Sciatic nerve (tissue), 2 donors: ENCODE results near the gene MAP4. TPM values are rescaled to one million over a fixed set of nuclear protein-coding genes. Genes with fewer than 3 reads are reported as not detected.
"Not testable (repeated sequence)": the region's sequence is repeated elsewhere in the genome, so short reads cannot be mapped to it uniquely, and the experiment has no call there.

Source experiments
- ATAC-seq: fragments of 200-7000 bp; cut with Tn5 transposase; one replicate; pipeline ENCODE4 v1.9.1; 2020; ENCODE audit warnings: mild to moderate bottlenecking, moderate library complexity
- DNase-seq: peaks from one replicate; pipeline ENCODE4 v3.0.0-alpha.2; 2020; ENCODE audit warnings: low spot score
- intact Hi-C: fragments of 100-400 bp; cut with DNase I; formaldehyde crosslinking; loops from one replicate; pipeline ENCODE4 v1.14.2; 2022
- total RNA-seq: library from RNA; stranded (reverse); fragmentation: NEBNext Ultra II Directional; extraction: Animal tissue kit (Norgen Biotek cat#: 25700); gene quantifications from one replicate; pipeline ENCODE4 v1.2.1, GENCODE V29; 2021
- donor health status: DM: no; HTN: no; CAD: no.
- donor health status: DM: no; HTN: no; CAD: no.

Gene MAP4
- total RNA-seq, 1 donor from 2014 or later = 442 TPM

DNA sequence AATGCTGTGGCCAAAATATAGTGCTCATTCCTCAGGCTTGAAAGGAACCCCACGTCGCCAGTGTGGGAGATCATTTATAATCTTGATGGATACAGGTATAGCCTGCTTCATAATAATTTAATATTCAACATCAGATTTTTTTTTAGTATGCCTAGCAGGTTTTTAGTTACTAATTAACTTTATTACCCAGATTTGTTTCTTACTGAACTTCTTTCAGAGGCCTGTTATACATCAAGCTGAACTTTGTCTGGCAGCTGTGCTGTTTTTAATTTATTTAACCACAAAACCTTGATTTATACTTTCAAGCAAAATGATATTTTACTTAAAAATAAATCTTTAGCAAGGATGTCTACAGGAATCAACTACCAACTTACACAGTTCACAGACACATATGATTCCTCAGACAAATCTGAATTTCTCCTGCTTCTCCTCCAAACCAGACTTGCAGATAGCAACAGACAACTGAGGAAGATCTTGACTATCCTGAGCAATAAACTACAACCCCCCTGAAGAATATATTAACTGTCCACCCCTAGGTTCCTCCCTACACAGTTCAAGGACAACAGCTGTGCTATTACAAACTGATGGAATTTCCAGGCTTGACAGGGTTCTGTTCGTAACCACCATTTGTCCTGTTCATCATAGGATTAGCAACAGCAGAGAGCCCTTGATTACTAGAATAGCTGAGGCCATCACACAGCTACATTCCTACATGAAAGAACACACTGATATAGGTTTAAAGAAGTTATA is 610 bp downstream of the MAP4 start:
- intact Hi-C loops = no loop called here
- no peak for DNase-seq
- no peak for ATAC-seq

DNA sequence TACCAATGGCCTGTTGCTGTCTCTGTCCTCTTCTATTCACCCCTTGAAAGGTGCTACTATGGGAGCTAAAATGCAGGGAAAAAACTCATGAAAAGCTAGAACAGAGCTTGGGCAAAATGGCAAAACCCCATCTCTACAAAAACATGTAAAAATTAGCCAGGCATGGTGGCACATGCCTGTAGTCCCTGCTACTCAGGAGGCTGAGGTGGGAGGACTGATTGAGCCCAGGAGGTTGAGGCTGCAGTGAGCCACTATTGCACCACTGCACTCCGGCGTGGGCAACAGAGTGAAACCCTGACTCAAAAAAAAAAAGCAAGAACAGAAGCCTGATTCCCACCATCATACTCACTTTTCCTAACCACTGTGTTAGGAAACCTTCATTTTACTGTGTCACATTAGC is 1.9 kb downstream of the MAP4 start:
- DNase-seq = no peak
- no peak for ATAC-seq
- intact Hi-C loops = no loop called here

DNA sequence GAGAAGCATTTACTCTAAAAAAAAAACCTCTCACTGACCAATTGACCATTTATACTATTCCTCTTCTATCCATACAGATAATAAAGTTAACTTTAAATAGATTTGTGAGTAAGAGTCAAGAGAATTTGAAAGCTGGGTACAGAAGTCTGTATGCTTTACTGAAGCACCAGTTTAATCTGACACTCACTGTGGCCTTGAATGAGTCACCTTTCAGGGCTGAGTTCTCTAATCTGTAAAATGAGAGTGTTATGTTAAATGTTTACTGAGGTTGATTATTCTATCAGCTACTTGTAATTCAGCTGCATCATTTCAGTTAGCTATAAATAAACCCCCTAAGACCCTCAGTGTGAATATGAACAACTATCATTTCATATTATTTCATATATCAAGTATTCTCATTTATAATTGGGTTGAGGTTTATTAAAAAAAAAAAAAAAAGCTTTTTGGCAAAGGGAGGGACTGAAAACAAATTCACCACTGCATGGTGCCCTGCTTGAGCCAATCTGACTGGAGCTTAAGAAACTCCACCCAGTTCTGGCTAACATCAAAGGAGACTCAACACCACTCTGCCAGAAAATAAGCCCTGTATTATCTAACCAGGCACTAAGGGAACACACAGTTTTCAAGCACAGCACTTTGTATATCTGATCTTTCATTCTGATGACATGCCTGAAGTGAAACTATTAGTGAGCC is 2.8 kb downstream of the MAP4 start:
- DNase-seq (no peak), ATAC-seq (peak; percentile 85)
- intact Hi-C loops = no loop called here

DNA sequence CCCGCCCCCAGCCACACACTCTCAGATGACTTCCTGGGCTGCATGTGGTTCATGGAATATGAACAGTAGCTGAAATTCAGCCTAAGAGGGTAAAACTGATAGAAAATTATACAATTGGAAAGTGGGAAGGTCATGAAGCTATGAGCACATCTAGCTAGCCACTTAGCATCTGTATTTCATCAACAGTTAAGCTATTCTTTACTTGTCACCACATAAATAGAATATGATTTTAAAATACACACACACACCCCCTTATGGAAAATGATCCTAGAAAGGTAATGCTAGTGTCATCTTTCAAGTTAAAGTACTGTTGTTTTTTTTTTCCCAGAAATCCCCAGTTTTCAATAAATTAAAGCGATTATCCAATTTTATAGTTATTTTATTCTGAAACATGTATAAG is 3.6 kb downstream of the MAP4 start:
- no peak for DNase-seq
- no peak for ATAC-seq
- intact Hi-C loops = no loop called here

DNA sequence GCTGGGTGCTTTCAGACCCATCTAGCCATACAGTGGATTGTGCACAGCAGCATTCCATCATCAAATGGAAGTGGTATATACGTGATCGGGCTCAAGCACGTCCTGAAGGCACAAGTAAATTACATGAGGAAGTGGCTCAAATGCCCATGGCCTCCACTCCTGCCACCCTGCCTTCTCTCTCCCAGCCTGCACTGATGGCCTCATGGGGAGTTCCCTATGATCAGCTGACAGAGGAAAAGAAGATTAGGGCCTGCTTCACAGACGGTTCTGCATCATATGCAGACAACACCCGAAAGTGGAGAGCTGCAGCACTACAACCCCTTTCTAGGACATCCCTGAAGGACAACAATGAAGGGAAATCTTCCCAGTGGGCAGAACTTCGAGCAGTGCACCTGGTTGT is 8.2 kb downstream of the MAP4 start:
- DNase-seq, ATAC-seq, intact Hi-C loops: not testable (repeated sequence)

DNA sequence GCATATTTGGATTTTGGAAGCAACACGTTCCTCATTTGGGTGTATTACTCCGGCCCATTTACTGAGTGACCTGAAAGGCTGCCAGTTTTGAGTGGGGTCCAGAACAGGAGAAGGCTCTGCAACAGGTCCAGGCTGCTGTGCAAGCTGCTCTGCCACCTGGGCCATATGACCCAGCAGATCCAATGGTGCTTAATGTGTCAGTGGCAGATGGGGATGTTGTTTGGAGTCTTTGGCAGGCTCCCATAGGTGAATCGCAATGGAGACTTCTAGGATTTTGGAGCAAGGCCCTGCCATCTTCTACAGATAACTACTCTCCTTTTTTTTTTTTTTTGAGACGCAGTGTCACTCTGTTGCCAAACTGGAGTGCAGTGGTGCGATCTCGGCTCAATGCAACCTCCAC is 8.9 kb downstream of the MAP4 start:
- DNase-seq, ATAC-seq, intact Hi-C loops: not testable (repeated sequence)

DNA sequence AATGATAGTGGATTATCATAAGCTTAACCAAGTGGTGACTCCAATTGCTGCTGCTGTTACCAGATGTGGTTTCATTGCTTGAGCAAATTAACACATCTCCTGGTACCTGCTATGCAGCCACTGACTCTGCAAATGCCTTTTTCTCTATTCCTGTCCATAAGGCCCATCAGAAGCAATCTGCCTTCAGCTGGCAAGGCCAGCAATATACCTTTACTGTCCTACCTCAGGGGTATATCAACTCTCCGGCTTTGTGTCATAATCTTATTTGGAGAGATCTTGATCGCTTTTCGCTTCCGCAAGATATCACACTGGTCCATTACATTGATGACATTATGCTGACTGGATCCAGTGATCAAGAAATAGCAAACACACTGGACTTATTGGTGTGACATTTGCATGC is 9.4 kb downstream of the MAP4 start:
- ATAC-seq, intact Hi-C loops, DNase-seq: not testable (repeated sequence)

DNA sequence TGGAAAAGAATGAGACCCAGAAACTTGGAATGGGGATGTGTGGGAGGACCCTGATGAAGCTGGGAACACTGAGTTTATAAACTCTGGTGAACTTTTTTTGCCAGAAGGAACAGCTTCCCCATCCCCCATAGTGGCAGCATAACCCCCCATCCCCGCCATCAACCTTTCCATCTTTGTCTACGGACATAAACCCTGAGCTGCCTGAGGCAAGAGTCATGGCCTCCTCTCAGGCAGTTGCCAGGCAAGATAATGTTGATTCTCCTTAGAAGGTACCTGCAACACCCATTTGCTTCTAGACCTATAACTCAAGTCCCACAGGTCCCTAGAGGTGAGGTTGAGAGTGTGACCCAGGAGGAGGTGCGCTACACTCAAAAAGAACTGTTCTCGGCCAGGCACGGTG is 11.5 kb downstream of the MAP4 start:
- intact Hi-C loops = no loop called here
- ATAC-seq = no peak
- DNase-seq = no peak

DNA sequence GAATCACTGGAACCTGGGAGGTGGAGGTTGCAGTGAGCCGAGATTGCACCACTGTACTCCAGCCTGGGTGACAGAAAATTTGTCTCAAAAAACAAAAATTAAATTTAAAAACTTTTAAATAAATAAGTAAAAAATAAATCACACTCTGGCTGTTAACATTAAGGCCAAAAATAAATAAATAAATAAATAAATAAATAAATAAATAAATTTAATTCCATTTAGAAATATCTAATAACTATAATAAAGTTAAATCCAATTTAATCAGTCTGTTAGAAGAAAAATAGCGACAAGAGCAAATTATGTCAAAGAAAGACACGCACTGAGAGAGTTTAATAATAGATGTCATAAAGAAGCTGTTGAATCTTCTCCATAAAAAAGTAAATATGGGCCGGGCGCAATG is 13.4 kb downstream of the MAP4 start:
- DNase-seq (no peak), ATAC-seq (no peak)
- intact Hi-C loops = no loop called here

DNA sequence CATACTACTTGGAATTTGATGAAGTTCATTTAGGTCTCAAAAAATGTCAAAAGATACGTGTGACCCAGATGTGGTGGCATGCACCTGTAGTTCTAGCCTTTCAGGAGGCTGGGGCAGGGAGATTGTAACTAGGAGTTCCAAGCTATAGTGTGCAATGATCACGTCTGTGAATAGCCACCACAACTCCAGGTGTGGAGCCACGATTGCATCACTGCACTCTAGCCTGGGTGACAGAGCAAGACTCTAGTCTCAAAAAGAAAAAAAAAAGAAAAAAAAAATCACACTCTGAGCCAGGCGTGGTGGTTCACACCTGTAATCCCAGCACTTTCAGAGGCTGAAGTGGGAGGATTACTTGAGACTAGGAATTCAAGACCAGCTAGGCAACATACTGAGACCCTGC is 14.2 kb downstream of the MAP4 start:
- intact Hi-C loops = no loop called here
- DNase-seq (no peak), ATAC-seq (no peak)

DNA sequence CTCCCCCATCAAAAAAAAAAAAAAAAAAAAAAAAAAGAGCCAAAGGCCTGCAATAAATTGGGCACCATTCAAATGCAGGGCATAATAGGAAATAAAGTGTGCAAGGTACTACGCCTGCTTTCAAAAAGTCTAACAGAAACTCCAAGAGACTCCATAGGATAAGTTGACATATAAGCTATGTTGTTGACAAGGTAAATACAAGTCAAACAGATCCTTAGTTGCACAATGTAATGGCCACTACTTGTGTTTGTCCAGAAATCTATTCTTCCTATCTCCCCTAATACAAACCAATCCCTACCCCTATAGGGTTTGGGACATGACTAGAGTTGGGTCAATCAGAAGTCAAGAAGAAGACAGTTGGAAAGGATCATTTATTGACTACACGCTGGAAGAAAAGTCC is 16.0 kb downstream of the MAP4 start:
- ATAC-seq (no peak), DNase-seq (no peak)
- intact Hi-C loops = no loop called here

DNA sequence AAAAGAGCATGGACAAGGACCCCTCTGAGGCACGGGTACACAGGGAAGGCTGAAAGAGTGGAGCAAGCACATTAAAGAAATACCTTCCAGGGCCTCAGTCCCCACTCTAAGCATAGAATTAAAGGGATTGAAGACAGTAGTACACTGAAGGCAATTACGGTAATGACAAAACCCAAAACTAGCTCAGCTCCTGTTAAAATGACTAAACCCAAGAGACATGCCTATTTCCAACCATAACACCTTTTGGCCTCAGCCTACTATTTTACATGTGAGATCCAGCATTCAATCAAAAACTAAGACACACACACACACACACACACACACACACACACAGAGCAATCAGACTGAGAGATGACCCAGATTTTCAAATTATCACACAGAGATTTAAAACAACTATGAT is 19.8 kb downstream of the MAP4 start:
- ATAC-seq = no peak
- intact Hi-C loops = no loop called here

DNA sequence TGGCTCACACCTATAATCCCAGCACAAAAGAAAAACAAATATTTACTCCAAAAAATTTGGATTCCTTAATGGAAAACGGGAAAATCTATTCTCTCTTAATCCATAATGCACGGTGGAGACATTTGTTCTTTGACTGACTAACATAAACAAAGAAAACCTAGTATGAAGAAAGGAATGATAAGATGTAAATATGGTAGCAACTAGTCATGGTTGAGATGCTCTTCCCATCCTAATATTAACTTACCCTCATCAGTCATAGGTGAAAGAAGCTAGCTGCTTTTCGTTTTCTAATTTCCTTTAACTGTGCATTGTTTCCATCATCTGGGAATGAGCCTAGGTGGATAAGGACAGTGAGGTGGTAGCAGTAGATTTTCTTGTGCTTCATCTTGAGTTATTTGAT is 22.0 kb downstream of the MAP4 start:
- DNase-seq (no peak), ATAC-seq (no peak)
- intact Hi-C loops = no loop called here

More for the DNA sequence above, 19.8 kb downstream of the MAP4 start:
- no peak for DNase-seq

DNA sequence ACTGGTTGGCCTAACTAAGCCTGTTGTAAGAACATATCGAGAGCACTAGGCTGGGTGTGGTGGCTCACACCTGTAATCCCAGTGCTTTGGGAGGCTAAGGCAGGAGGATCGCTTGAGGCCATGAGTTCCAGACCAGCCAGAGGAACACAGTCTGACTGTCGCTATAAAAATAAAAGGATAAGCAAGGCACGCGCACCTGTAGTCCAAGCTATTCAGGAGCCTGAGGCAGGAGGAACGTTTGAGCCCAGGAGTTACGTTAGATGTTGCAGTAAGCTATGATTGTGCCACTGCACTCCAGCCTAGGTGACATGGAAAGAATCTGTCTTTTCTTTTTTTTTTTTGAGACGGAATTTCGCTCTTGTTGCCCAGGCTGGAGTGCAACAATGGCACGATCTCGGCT is 24.9 kb downstream of the MAP4 start:
- no peak for ATAC-seq
- intact Hi-C loops = no loop called here

DNA sequence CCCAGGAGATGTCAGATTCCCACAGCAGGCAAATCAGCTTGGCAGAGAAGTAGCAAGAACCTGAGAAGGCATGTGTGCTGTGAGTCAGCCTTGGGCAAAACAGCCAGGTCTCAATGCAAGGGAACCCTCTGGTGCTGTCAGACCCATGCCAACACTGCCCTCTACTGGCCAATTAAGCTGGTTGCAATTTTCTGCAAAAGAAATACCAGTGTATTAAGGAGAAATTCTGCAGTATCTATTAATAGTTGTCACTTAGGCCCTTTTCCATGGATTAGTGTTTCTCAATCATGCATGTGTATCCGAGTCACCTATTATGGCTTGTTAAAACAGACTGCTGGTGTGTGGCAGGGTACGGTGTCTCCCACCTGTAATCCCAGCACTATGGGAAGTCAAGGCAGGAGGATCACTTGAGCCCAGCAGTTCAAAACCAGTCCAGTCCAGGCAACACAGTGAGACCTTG is 26.2 kb downstream of the MAP4 start:
- peak; percentile 95 for ATAC-seq
- peak; percentile 79 for DNase-seq
- intact Hi-C loops = loop anchor here (10.0 kb wide), 2 partner anchors 165 kb away; no protein-coding TSS in a partner anchor

More for the DNA sequence above, 24.9 kb downstream of the MAP4 start:
- DNase-seq = no peak

DNA sequence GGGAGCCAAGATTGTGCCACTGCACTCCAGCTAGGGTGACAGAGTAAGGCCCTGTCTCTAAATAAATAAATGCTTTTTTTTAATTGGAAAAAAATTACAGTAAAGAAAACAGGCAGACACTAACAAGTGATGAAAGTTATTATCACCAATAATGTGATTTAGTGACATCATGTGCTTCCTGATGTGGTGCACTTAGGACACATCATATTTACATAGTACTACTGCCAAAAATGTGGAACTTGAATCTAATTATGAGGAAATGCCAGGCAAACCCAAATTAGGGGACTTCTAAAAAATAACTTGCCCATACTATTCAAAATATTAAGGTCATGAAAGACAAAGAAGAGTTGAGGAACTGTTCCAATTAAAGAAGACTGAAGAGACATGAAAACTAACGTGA is 30.8 kb downstream of the MAP4 start:
- DNase-seq (no peak), ATAC-seq (no peak)
- intact Hi-C loops = loop anchor here (10.0 kb wide), 2 partner anchors 161 to 169 kb away; no protein-coding TSS in a partner anchor

DNA sequence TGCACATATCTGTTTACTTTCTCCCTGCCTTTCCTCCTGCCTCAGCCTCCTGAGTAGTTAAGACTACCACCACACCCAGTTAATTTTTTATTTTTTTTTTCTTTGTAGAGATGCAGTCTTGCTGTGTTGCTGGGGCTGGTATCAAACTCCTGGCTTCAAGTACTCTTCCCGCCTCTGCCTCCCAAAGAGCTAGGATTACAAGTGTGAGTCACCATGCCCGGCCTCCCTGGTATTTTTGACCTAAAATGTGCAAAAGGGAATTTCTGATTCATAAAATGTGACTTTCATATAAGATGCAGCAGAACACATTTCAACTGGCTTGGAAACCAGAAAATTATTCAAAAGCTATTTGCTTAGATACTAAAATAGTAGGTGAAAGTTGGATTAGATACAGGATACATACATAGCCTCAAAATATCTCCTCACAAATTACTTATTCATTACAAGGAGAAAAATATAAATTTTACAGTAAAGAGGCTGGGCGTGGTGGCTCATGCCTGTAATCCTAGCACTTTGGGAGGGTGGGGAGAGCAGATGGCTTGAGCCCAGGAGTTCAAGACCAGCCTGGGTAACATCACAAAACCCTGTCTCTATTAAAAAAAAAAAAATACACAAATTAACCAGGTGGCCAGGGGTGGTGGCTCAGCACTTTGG is 32.0 kb downstream of the MAP4 start:
- intact Hi-C loops = loop anchor here (10.0 kb wide), 2 partner anchors 159 to 171 kb away; no protein-coding TSS in a partner anchor
- no peak for DNase-seq
- no peak for ATAC-seq

DNA sequence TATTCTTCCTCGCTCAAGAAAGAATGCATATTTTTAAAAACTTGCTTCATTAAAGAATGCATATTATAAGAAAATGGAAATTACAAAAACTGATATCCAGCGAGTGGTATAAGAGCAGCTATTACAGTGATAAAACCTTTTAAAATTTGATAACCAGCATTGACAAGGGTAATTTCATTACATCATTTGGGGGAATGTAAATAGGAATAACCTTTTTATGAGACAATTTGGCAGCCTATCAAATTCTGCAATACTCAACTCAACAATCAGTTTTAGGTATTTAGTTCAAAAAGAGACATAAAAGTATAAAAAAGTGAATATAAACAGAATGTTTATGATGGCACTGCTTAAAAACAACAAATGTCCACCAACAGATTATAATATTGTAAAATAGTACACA is 35.4 kb downstream of the MAP4 start:
- intact Hi-C loops = loop anchor here (10.0 kb wide), 2 partner anchors 156 to 174 kb away; no protein-coding TSS in a partner anchor
- DNase-seq (no peak), ATAC-seq (no peak)

DNA sequence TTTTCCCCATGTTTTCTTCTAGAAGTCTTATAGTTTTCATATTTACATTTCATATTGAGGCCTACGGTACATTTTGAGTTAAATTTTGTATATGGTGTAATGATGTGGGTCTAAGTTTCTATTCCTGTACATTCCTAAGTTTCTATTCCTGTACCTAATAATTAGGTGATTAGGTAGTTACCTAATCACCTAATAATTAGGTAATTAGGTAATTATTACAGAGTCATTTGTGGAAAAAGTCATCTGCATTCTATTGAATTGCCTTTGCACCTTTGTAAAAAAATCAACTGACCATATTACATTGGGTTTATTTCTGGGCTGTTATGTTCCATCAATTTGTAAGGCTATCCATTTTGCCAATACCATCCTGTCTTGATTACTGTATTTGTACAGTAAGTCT is 37.1 kb downstream of the MAP4 start:
- DNase-seq = no peak
- intact Hi-C loops = no loop called here
- ATAC-seq = no peak

DNA sequence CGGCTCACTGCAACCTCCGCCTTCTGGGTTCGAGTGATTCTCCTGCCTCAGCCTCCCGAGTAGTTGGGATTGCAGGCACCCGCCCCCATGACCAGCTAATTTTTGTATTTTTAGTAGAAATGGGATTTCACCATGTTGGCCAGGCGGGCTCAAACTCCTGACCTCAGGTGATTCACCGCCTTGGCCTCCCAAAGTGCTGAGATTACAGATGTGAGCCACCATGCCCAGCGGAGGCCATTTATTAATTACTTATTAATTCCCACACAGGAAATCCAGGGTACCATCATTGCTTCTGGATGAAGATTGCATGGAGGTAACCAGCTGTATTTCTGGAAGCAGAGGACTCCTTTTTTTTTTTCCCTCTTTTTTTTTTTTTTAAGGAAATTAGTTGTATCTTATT is 37.8 kb downstream of the MAP4 start:
- intact Hi-C loops = no loop called here
- DNase-seq (no peak), ATAC-seq (no peak)
